GM13977 (cell line): ENCODE results near the gene RNF31.

Experiments used
- DNase-seq: peaks from one replicate; pipeline ENCODE4 v3.0.0; 2012; ENCODE audit warnings: low spot score
- CTCF ChIP-seq: IDR thresholded peaks from 2 replicates; pipeline ENCODE4 v1.5.1; 2012; ENCODE audit warnings: mild to moderate bottlenecking, control low read depth; ENCODE audit not compliant: insufficient read depth; ENCODE audit errors: extremely low read depth, missing control alignments
- in situ Hi-C: fragments of 300-500 bp; cut with MboI; formaldehyde crosslinking; loops from one replicate; pipeline ENCODE4 v1.12.0; 2022; ENCODE audit warnings: low sequenced_read_pairs, low pct_unique_long_range_greater_than_20kb, mixed read lengths, inconsistent platforms; ENCODE audit not compliant: unreplicated experiment

The RNF31 gene

GRCh38 chr14:24204163-24205146 lies 57.2 kb downstream of the RNF31 start:
- no peak for TF ChIP-seq CTCF
- in situ Hi-C loops = no loop called here
- DNase-seq = no peak

GRCh38 chr14:24206260-24207103 lies 59.2 kb downstream of the RNF31 start:
- in situ Hi-C loops = no loop called here
- no peak for TF ChIP-seq CTCF
- DNase-seq = no peak

- in situ Hi-C loops = no loop called here
- DNase-seq = no peak
- no peak for TF ChIP-seq CTCF
These were observed 59.8 kb downstream of the RNF31 start for GRCh38 chr14:24207104-24207551.

- in situ Hi-C loops = no loop called here
- no peak for DNase-seq
- no peak for TF ChIP-seq CTCF
These were observed 60.3 kb downstream of the RNF31 start for GRCh38 chr14:24207625-24208024.
